CD14-positive monocyte (primary cell): ENCODE data around the gene GFI1B. TPM values are rescaled to one million over a fixed set of nuclear protein-coding genes. Genes with fewer than 3 reads are reported as not detected.

Experiments
- DNase-seq, 3 donors: peaks; one replicate each; pipeline ENCODE4 v3.0.0-alpha.2; 2011 to 2022
- H2AFZ ChIP-seq: 2 replicates; pipeline ENCODE4 v1.6.0; 2012; ENCODE audit warnings: mild to moderate bottlenecking, low read depth, low read length, inconsistent platforms; ENCODE audit not compliant: insufficient read depth, poor library complexity, severe bottlenecking
- H3K27ac ChIP-seq, 2 donors: 1 replicate in 1 of 2; 2 replicates in 1 of 2; pipeline ENCODE4 v1.5.1; 2012 to 2013; ENCODE audit warnings: low read length in 2 of 2, control low read depth in 1 of 2, inconsistent platforms in 1 of 2, low read depth in 1 of 2, mild to moderate bottlenecking in 1 of 2
- H3K27me3 ChIP-seq, 2 donors: one replicate each; pipeline versions ENCODE4 v1.6.0 to v1.6.1; 2011 to 2013; ENCODE audit warnings: low read length in 2 of 2; ENCODE audit not compliant: control insufficient read depth in 2 of 2, insufficient read depth in 2 of 2
- H3K36me3 ChIP-seq, 2 donors: replicated peaks in 1 of 2; 1 replicate in 1 of 2; 2 replicates in 1 of 2; pipeline versions ENCODE4 v1.5.1 to v1.6.1; 2012 to 2013; ENCODE audit warnings: low read length in 2 of 2, control low read depth in 1 of 2, inconsistent platforms in 1 of 2, mild to moderate bottlenecking in 1 of 2; ENCODE audit not compliant: insufficient read depth in 2 of 2, control insufficient read depth in 1 of 2
- H3K4me1 ChIP-seq, 2 donors: 1 replicate in 1 of 2; 2 replicates in 1 of 2; pipeline versions ENCODE4 v1.5.1 to v1.6.1; 2012 to 2013; ENCODE audit warnings: low read length in 2 of 2, control low read depth in 1 of 2, inconsistent platforms in 1 of 2, mild to moderate bottlenecking in 1 of 2, moderate library complexity in 1 of 2; ENCODE audit not compliant: insufficient read depth in 2 of 2, control insufficient read depth in 1 of 2
- H3K4me2 ChIP-seq: replicated peaks from 2 replicates; pipeline ENCODE3; 2012; ENCODE audit warnings: low read length, moderate library complexity, mild to moderate bottlenecking; ENCODE audit not compliant: poor library complexity, severe bottlenecking; ENCODE audit errors: extremely low read depth
- H3K4me3 ChIP-seq, 3 experiments: fragments of 200-600 bp in 1 of 3; sonication (generic) in 1 of 3; replicated peaks in 1 of 3; 1 replicate in 2 of 3; 2 replicates in 1 of 3; pipeline ENCODE4 v1.5.1; 2011 to 2013; ENCODE audit warnings: low read length in 3 of 3, mild to moderate bottlenecking in 3 of 3, control low read depth in 2 of 3, low read depth in 2 of 3, inconsistent platforms in 1 of 3, moderate library complexity in 1 of 3
- H3K79me2 ChIP-seq: 2 replicates; pipeline ENCODE4 v1.6.0; 2012; ENCODE audit warnings: mild to moderate bottlenecking, control low read depth, inconsistent platforms, low read length, moderate library complexity; ENCODE audit not compliant: insufficient read depth
- H3K9ac ChIP-seq: 2 replicates; pipeline ENCODE4 v1.6.0; 2017; ENCODE audit warnings: low read length, mild to moderate bottlenecking; ENCODE audit not compliant: insufficient read depth, poor library complexity, severe bottlenecking
- H3K9me3 ChIP-seq, 2 donors: replicated peaks in 1 of 2; 1 replicate in 1 of 2; 2 replicates in 1 of 2; pipeline versions ENCODE4 v1.5.1 to v1.6.1; 2012 to 2013; ENCODE audit warnings: low read length in 2 of 2, control low read depth in 1 of 2; ENCODE audit not compliant: control insufficient read depth in 1 of 2, insufficient read depth in 1 of 2
- H4K20me1 ChIP-seq: 2 replicates; pipeline ENCODE4 v1.6.0; 2012; ENCODE audit warnings: mild to moderate bottlenecking, low read length, control low read depth, moderate library complexity; ENCODE audit not compliant: insufficient read depth
- H3K27ac Mint-ChIP-seq, 7 donors: one replicate each; pipeline ENCODE4 v1.8.0; 2020; ENCODE audit warnings: mild to moderate bottlenecking in 7 of 7, mixed read lengths in 7 of 7, moderate library complexity in 6 of 7, inconsistent platforms in 2 of 7
- H3K27me3 Mint-ChIP-seq, 3 donors: one replicate each; pipeline ENCODE4 v1.8.0; 2021 to 2022; ENCODE audit warnings: low read depth in 3 of 3, mild to moderate bottlenecking in 3 of 3, mixed read lengths in 3 of 3, moderate library complexity in 3 of 3, inconsistent platforms in 1 of 3
- H3K36me3 Mint-ChIP-seq, 2 donors: one replicate each; pipeline ENCODE4 v1.8.0; 2020; ENCODE audit warnings: mixed read lengths in 2 of 2, inconsistent platforms in 1 of 2, mild to moderate bottlenecking in 1 of 2
- H3K4me1 Mint-ChIP-seq: one replicate; pipeline ENCODE4 v1.8.0; 2020; ENCODE audit warnings: mild to moderate bottlenecking, mixed read lengths
- H3K4me3 Mint-ChIP-seq, 2 donors: one replicate each; pipeline ENCODE4 v1.8.0; 2020; ENCODE audit warnings: mild to moderate bottlenecking in 2 of 2, mixed read lengths in 2 of 2, moderate library complexity in 1 of 2
- H3K9me3 Mint-ChIP-seq, 7 donors: one replicate each; pipeline ENCODE4 v1.8.0; 2020 to 2022; ENCODE audit warnings: mixed read lengths in 7 of 7, mild to moderate bottlenecking in 6 of 7, moderate library complexity in 6 of 7, inconsistent platforms in 2 of 7
- WGBS: methylation state at CpG from one replicate; pipeline ENCODE4 v1.1.5; 2013; ENCODE audit warnings: missing lambda C conversion rate; ENCODE audit not compliant: insufficient coverage; 5-methylcytosine and 5-hydroxymethylcytosine counted together
- intact Hi-C, 2 donors: fragments of 100-400 bp; cut with micrococcal nuclease; formaldehyde crosslinking; loops; one replicate each; pipeline versions ENCODE4 v1.15.0 to v1.15.1; 2023
- polyA plus RNA-seq, 3 donors: library from polyadenylated mRNA; depleted of rRNA in 1 of 3; unstranded in 2 of 3; stranded (reverse) in 1 of 3; fragments of 300-500 nt in 2 of 3; fragments of >200 nt in 1 of 3; fragmentation: Illumina TruSeq in 2 of 3; gene quantifications; 1 replicate in 2 of 3; 2 replicates in 1 of 3; pipeline ENCODE4 v1.2.3, GENCODE V29; 2012 to 2021
- TF ChIP-seq, protein P1 (sequence below): fragments of 200-600 bp; IDR thresholded peaks from one replicate; pipeline ENCODE4 v1.8.0; 2022; ENCODE audit warnings: antibody characterized with exemption, mild to moderate bottlenecking

Gene GFI1B
- polyA plus RNA-seq, 3 donors, result 0.06 to 0.39 (median 0.21) TPM

GRCh38 chr9:133023117-133023890 is 44.8 kb downstream of the GFI1B start:
- Mint-ChIP-seq H3K4me1 (peaks cover 6% of the 10 kb centered on the region), H3K27ac (peak overlapping the region in 1 of 7 donors; percentile 41), H3K27me3 (peaks cover 2 to 6% (median 3%) of the 10 kb centered on the region in 3 donors), H3K36me3 (no peaks in the 10 kb centered on the region), H3K4me3 (no peak overlapping the region), H3K9me3 (peaks cover 0 to 3% (median 3%) of the 10 kb centered on the region in 7 donors)
- TF ChIP-seq, protein P1, sequence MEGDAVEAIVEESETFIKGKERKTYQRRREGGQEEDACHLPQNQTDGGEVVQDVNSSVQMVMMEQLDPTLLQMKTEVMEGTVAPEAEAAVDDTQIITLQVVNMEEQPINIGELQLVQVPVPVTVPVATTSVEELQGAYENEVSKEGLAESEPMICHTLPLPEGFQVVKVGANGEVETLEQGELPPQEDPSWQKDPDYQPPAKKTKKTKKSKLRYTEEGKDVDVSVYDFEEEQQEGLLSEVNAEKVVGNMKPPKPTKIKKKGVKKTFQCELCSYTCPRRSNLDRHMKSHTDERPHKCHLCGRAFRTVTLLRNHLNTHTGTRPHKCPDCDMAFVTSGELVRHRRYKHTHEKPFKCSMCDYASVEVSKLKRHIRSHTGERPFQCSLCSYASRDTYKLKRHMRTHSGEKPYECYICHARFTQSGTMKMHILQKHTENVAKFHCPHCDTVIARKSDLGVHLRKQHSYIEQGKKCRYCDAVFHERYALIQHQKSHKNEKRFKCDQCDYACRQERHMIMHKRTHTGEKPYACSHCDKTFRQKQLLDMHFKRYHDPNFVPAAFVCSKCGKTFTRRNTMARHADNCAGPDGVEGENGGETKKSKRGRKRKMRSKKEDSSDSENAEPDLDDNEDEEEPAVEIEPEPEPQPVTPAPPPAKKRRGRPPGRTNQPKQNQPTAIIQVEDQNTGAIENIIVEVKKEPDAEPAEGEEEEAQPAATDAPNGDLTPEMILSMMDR, result no peak
- Histone ChIP-seq H3K27me3 (no peaks in the 10 kb centered on the region), H3K9ac (no peak overlapping the region), H3K9me3 (no peaks in the 10 kb centered on the region), H3K79me2 (no peaks in the 10 kb centered on the region), H3K4me3 (no peak overlapping the region), H3K36me3 (no peaks in the 10 kb centered on the region), H3K27ac (no peak overlapping the region), H4K20me1 (no peaks in the 10 kb centered on the region), H3K4me2 (no peak overlapping the region), H2AFZ (peak overlapping the region; percentile 59), H3K4me1 (peaks cover 3 to 5% of the 10 kb centered on the region in 2 donors)
- WGBS, result 82% methylated on average over 20 of the region's 26 CpGs
- intact Hi-C loops, result loop anchor here in 1 of 2 donors (10.0 kb wide), 1 partner anchor 461 kb away; no protein-coding TSS in a partner anchor
- DNase-seq, result peak; percentile 15 to 37 (median 37)

- intact Hi-C loops, result loop anchor here in 1 of 2 donors (10.0 kb wide), 1 partner anchor 458 kb away; no protein-coding TSS in a partner anchor
These were observed 47.9 kb downstream of the GFI1B start for GRCh38 chr9:133026426-133026825.

More at GRCh38 chr9:133026426-133026825, 47.9 kb downstream of the GFI1B start:
- Histone ChIP-seq H3K4me3 (no peak overlapping the region), H3K27ac (no peak overlapping the region), H3K4me1 (peaks cover 15 to 19% of the 10 kb centered on the region in 2 donors), H2AFZ (no peak overlapping the region), H3K36me3 (no peaks in the 10 kb centered on the region), H3K79me2 (peaks cover 19% of the 10 kb centered on the region), H3K4me2 (no peak overlapping the region), H3K9ac (no peak overlapping the region), H4K20me1 (no peaks in the 10 kb centered on the region), H3K9me3 (no peaks in the 10 kb centered on the region), H3K27me3 (no peaks in the 10 kb centered on the region)
- TF ChIP-seq, protein P1, result no peak
- Mint-ChIP-seq H3K9me3 (peaks cover 0 to 2% (median 0%) of the 10 kb centered on the region in 7 donors), H3K4me1 (peaks cover 21% of the 10 kb centered on the region), H3K27ac (no peak overlapping the region), H3K36me3 (no peaks in the 10 kb centered on the region), H3K4me3 (no peak overlapping the region), H3K27me3 (peaks cover 2 to 6% (median 3%) of the 10 kb centered on the region in 3 donors)
- DNase-seq, result no peak
- 100% methylated on average over 1 of the region's 3 CpGs for WGBS
